ENCODE data around the gene TCERG1L. TPM values are rescaled to one million over a fixed set of nuclear protein-coding genes. Genes with fewer than 3 reads are reported as not detected.
A peak's percentile ranks its signal among the peaks of the same experiment; 100 is the strongest.
"Not testable (repeated sequence)": the region's sequence is repeated elsewhere in the genome, so short reads cannot be mapped to it uniquely, and the experiment has no call there.

TCERG1L gene
- total RNA-seq, 1 experiment from 2014 or later, result not detected

- DNase-seq (ENCODE audit: low spot score), result no peak
These were observed 203.6 kb downstream of the TCERG1L start for GRCh38 chr10:131107970-131108369.

- no peak for DNase-seq (ENCODE audit: low spot score)
These were observed 208.8 kb downstream of the TCERG1L start for GRCh38 chr10:131102676-131103075.

GRCh38 chr10:131102147-131102546 lies 209.4 kb downstream of the TCERG1L start:
- DNase-seq (ENCODE audit: low spot score), result no peak

GRCh38 chr10:131100418-131101410 lies 210.8 kb downstream of the TCERG1L start:
- DNase-seq (ENCODE audit: low spot score), result not testable (repeated sequence)

- DNase-seq (ENCODE audit: low spot score), result no peak
These were observed 212.3 kb downstream of the TCERG1L start for GRCh38 chr10:131099028-131099726.

- no peak for DNase-seq (ENCODE audit: low spot score)
These were observed 213.0 kb downstream of the TCERG1L start for GRCh38 chr10:131098416-131098952.

GRCh38 chr10:131096031-131096430 lies 215.5 kb downstream of the TCERG1L start:
- no peak for DNase-seq (ENCODE audit: low spot score)

- DNase-seq (ENCODE audit: low spot score), result no peak
These were observed 216.3 kb downstream of the TCERG1L start for GRCh38 chr10:131095313-131095580.

GRCh38 chr10:131094527-131095312 lies 216.8 kb downstream of the TCERG1L start:
- peak; percentile 53 for DNase-seq (ENCODE audit: low spot score)

- no peak for DNase-seq (ENCODE audit: low spot score)
These were observed 217.6 kb downstream of the TCERG1L start for GRCh38 chr10:131093795-131094366.

- DNase-seq (ENCODE audit: low spot score), result no peak
These were observed 218.2 kb downstream of the TCERG1L start for GRCh38 chr10:131093346-131093745.

GRCh38 chr10:131092876-131093275 lies 218.6 kb downstream of the TCERG1L start:
- no peak for DNase-seq (ENCODE audit: low spot score)

GRCh38 chr10:131092386-131092785 lies 219.1 kb downstream of the TCERG1L start:
- no peak for DNase-seq (ENCODE audit: low spot score)

GRCh38 chr10:131091682-131092081 lies 219.8 kb downstream of the TCERG1L start:
- DNase-seq (ENCODE audit: low spot score), result no peak

GRCh38 chr10:131090761-131091661 lies 220.5 kb downstream of the TCERG1L start:
- no peak for DNase-seq (ENCODE audit: low spot score)

GRCh38 chr10:131089861-131090260 lies 221.7 kb downstream of the TCERG1L start:
- no peak for DNase-seq (ENCODE audit: low spot score)

- DNase-seq (ENCODE audit: low spot score), result no peak
These were observed 222.4 kb downstream of the TCERG1L start for GRCh38 chr10:131089150-131089549.

GRCh38 chr10:131088619-131089018 lies 222.9 kb downstream of the TCERG1L start:
- DNase-seq (ENCODE audit: low spot score), result no peak

- DNase-seq (ENCODE audit: low spot score), result no peak
These were observed 223.9 kb downstream of the TCERG1L start for GRCh38 chr10:131087464-131088215.

- no peak for DNase-seq (ENCODE audit: low spot score)
These were observed 225.0 kb downstream of the TCERG1L start for GRCh38 chr10:131086511-131086910.
